GM21360 (cell line): ENCODE measurements around the gene DHRS12.

Experiments used
- ATAC-seq: cut with Tn5 transposase; IDR thresholded peaks from one replicate; pipeline ENCODE4 v1.9.1; 2021; ENCODE audit warnings: mild to moderate bottlenecking, moderate library complexity; ENCODE audit not compliant: unreplicated experiment

DHRS12 gene

GRCh38 chr13:51784097-51784496 lies 19.9 kb downstream of the DHRS12 start:
- no peak for ATAC-seq

- no peak for ATAC-seq
These were observed 20.4 kb downstream of the DHRS12 start for GRCh38 chr13:51783428-51784094.

- ATAC-seq: no peak
These were observed 21.8 kb downstream of the DHRS12 start for GRCh38 chr13:51782026-51782710.

- no peak for ATAC-seq
These were observed 22.5 kb downstream of the DHRS12 start for GRCh38 chr13:51781246-51782022.

DNA sequence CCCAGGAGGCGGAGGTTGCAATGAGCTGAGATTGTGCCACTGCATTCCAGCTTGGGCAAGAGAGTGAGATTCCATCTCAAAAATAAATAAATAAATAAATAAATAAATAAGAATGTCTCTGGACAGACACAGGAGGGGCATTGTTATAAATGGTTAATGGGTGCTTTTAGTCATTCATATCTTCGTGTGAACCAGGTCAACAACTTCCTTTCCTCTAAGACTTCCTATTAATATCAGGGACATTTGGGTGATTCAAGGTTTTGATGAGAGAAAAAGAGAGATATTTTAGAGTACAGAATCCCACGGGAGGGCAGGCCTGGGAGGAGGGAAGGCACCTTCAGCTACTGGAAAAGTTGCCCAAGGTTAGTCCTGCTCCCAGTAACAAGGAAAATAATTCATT lies 23.9 kb downstream of the DHRS12 start:
- no peak for ATAC-seq

GRCh38 chr13:51778392-51778791 lies 25.6 kb downstream of the DHRS12 start:
- ATAC-seq: no peak

DNA sequence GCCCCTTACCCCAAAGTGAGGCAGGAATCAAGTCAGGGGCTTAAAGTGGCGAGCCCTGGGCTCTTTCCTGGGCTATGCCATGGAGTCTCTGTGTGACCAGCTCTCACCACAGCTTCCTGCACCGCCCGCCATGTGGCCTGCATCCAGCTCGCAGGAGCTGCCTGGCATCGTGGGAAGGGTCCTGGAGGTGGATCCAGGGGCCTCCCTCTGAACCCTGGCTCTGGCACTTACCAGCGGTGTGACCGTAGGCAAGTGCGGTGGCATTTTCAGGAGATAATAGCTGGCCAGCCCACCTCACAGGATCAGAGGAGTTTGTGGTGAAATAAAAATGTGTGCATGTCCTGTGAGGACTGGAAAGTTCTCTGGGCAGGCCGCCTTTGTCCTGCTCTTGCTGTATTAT lies 26.0 kb downstream of the DHRS12 start:
- ATAC-seq: no peak

DNA sequence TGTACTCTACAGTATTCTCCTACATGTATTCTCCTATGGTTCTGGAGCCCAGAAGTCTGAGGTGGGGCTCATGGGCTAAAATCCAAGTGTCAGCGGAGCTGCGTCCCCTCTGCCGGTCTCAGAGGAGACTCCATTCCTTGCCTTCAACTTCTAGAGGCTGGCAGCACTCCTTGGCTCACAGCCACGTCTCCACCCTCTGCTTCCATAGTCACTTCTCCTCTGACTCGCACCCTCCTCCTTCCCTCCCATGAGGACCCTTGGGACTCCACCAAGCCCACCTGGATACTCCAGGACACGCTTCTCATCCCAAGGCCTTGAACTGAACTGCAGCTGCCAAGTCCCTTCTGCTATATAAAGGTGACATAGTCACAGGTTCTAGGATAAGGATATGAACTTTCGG lies 27.8 kb downstream of the DHRS12 start:
- no peak for ATAC-seq

DNA sequence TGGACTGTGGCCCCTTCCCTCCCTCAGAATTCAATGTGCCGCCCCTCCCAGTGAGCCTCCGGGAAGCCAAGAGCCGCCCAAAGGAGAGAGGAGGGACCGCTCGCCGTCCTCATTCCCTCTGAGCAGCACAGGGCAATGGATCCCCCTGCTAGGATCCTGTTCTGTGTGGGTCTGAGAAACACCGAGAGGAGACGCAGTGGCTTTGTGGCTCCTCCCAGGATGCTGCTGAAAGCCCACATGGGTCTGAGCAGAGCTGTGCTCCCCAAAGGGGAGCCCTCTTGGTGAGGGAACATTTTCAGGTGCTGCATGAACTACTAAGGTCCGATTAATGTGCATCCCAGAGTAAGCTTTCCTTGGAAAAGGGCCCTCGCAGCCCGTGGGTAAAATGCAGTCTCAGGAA lies 30.4 kb downstream of the DHRS12 start:
- ATAC-seq: no peak

DNA sequence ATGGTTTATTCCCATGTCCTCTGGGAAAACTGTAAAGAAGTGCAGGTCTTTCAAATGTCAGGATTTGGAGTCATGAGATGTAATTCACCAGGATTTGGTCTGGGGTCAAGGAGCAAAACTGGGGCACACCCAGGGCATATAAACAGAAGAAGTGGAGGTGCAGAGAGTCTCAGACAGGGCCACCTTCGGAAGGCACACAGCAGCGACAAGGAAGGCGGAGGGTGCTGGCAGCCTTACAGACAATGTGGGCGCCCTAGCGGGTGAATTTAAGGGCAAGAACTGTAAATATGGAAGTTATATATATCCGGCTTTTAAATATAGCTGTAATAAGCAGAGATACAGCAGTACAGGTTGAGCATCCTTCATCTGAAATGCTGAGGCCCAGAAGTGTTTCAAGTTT lies 31.2 kb downstream of the DHRS12 start:
- ATAC-seq: no peak

DNA sequence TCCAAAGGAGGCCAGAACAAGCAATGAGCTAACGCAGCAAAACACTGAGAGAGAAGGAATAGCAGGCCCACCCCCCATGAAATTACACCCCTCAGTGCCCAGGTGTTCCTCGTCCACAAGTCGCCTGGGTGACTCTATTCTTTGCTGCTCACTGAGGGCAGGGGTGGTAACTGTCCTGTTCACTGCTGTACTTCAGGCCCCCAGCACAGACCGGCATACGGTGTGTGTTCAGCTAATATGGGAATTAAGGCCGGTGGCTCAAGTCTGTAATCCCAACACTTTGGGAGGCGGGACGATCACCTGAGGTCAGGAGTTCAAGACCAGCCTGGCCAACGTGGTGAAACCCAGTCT lies 31.9 kb downstream of the DHRS12 start:
- ATAC-seq: no peak

- ATAC-seq: no peak
These were observed 32.4 kb downstream of the DHRS12 start for GRCh38 chr13:51771418-51772104.

GRCh38 chr13:51770681-51771417 lies 33.1 kb downstream of the DHRS12 start:
- no peak for ATAC-seq

- no peak for ATAC-seq
These were observed 33.8 kb downstream of the DHRS12 start for GRCh38 chr13:51770160-51770559.

- no peak for ATAC-seq
These were observed 34.4 kb downstream of the DHRS12 start for GRCh38 chr13:51769455-51770127.

DNA sequence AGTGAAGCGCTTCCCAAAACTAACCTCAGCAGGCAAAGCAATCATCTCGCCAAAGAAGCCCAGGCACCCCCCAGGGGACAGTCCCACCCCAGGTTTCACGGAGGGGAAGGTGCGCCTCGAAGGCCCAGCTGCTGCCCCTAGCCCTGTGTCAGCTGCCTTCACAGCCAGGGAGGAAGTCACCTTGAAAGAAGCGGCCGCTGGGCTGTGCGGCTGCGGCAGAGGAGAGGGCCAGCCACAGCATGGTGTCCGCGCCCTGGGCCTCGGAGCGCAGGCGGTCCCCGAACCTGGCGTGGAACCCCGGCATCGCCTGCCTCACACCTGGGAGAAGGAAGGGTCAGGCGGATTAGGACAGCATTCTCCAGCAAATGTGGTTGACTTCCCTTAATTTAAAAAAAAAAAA lies 35.0 kb downstream of the DHRS12 start:
- no peak for ATAC-seq

DNA sequence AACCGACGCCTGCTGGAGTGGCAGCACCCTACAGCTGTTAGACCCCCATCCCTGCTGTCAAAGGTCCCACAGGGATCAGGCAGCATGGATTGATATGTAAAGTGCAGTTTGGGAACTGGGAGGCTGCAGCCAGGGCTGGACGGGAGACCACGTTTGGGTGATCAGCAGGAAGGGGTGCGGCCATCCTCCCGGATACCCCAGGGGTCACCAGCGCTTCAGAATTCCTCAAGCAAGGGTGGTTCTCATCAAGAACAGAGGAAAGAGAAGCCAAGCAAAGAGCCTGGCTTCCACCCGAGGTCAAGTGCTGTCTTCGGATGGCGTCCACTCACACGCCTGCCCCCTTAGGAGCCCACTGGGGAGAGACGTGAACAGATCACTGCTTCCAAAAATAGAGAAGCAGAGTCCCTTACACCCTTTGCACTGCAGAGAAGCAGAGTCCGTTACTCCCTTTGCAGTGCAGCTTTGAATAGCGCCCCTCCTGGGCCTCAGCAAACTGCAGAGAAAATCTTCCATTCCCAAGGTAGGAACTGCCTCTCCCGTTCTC lies 35.5 kb downstream of the DHRS12 start:
- ATAC-seq: no peak

- no peak for ATAC-seq
These were observed 36.9 kb downstream of the DHRS12 start for GRCh38 chr13:51767100-51767499.

DNA sequence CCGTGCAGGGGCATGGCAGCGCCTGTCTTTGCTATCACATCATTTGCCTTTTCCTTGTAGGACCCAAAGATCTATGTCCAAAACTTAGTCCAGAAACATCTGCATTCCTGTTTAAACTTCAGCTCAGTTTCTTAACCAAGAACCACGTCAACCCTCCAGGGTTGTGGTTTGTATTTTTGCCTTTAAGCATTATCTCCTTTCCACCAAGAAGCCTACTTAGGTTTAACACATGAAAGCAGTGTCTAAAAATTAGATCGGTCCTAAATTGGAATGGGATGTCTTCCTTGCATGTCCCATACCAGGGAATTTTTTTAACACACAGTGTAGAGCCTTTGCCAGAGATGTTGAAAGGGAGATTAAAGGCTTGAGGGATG lies 38.8 kb downstream of the DHRS12 start:
- no peak for ATAC-seq
